ENCODE data around the gene CAVIN2.

Gene CAVIN2

GRCh38 chr2:191802180-191802579 lies 44.7 kb downstream of the CAVIN2 start:
- no peak for DNase-seq (ENCODE audit: low spot score)
- Histone ChIP-seq H3K27ac (no peak overlapping the region), H3K4me3 (no peak overlapping the region)
- no peak for TF ChIP-seq CTCF (IDR thresholded peaks at IDR 0.05)

- no peak for DNase-seq (ENCODE audit: low spot score)
- Histone ChIP-seq H3K4me3 (no peak overlapping the region), H3K27ac (no peak overlapping the region)
- no peak for TF ChIP-seq CTCF (IDR thresholded peaks at IDR 0.05)
These were observed 46.0 kb downstream of the CAVIN2 start for GRCh38 chr2:191800874-191801273.

GRCh38 chr2:191799526-191799925 lies 47.4 kb downstream of the CAVIN2 start:
- no peak for TF ChIP-seq CTCF (IDR thresholded peaks at IDR 0.05)
- no peak for DNase-seq (ENCODE audit: low spot score)
- no peak overlapping the region for H3K4me3 ChIP-seq
- no peak overlapping the region for H3K27ac ChIP-seq

GRCh38 chr2:191797942-191798876 lies 48.7 kb downstream of the CAVIN2 start:
- DNase-seq (ENCODE audit: low spot score): no peak
- Histone ChIP-seq H3K4me3 (no peak overlapping the region), H3K27ac (no peak overlapping the region)
- no peak for TF ChIP-seq CTCF (IDR thresholded peaks at IDR 0.05)

GRCh38 chr2:191797500-191797899 lies 49.4 kb downstream of the CAVIN2 start:
- no peak for DNase-seq (ENCODE audit: low spot score)
- Histone ChIP-seq H3K27ac (no peak overlapping the region), H3K4me3 (no peak overlapping the region)
- TF ChIP-seq CTCF (IDR thresholded peaks at IDR 0.05): no peak

GRCh38 chr2:191795715-191796114 lies 51.2 kb downstream of the CAVIN2 start:
- Histone ChIP-seq H3K27ac (no peak overlapping the region), H3K4me3 (no peak overlapping the region)
- TF ChIP-seq CTCF (IDR thresholded peaks at IDR 0.05): no peak
- no peak for DNase-seq (ENCODE audit: low spot score)

Data from coronary artery (tissue), 2 donors.